ENCODE data around the gene GMDS.

- TF ChIP-seq POLR2A (IDR thresholded peaks at IDR 0.05; ENCODE audit: control extremely low read depth in 1 of 2, low read depth in 2 of 2, low read length in 2 of 2) (no peak), JUN (IDR thresholded peaks at IDR 0.05; ENCODE audit: low read depth, low read length) (no peak)
These were observed 438.5 kb downstream of the GMDS start for GRCh38 chr6:1806935-1807334.
